Testis (tissue), 2 donors: ENCODE results near the gene AKAP12.

ENCODE experiments used
- POLR2A ChIP-seq: fragments of 450-650 bp; IDR thresholded peaks from one replicate; pipeline ENCODE4 v1.6.1; 2017; ENCODE audit warnings: antibody characterized with exemption, mild to moderate bottlenecking, moderate library complexity
- TF ChIP-seq, protein P1 (sequence below), 3 experiments: fragments of 450-650 bp in 2 of 3; fragments of 200-600 bp in 1 of 3; sonication (generic) in 1 of 3; IDR thresholded peaks; one replicate each; pipeline ENCODE4 v1.5.1; 2016 to 2019; ENCODE audit warnings: antibody characterized with exemption in 3 of 3, mild to moderate bottlenecking in 2 of 3, moderate library complexity in 1 of 3

DNA sequence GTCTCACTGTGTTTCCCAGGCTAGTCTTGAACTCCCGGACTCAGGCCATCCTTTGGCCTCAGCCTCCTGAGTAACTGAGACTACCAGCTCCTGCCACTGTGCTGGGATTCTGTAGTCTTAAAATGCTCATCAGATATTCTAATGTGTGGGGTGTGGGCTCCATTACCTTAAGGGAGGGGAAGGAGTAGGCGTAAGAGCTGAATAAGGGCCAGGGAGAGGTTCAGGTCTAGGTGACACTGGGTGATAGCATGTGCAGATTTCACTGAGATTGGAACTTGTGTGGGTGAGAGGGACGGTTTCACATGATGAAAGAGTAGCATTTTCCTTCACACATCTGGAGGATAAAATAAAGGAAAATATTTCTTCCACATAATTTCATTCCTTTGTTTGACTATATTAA lies 8.5 kb downstream of the AKAP12 start:
- TF ChIP-seq, protein P1, sequence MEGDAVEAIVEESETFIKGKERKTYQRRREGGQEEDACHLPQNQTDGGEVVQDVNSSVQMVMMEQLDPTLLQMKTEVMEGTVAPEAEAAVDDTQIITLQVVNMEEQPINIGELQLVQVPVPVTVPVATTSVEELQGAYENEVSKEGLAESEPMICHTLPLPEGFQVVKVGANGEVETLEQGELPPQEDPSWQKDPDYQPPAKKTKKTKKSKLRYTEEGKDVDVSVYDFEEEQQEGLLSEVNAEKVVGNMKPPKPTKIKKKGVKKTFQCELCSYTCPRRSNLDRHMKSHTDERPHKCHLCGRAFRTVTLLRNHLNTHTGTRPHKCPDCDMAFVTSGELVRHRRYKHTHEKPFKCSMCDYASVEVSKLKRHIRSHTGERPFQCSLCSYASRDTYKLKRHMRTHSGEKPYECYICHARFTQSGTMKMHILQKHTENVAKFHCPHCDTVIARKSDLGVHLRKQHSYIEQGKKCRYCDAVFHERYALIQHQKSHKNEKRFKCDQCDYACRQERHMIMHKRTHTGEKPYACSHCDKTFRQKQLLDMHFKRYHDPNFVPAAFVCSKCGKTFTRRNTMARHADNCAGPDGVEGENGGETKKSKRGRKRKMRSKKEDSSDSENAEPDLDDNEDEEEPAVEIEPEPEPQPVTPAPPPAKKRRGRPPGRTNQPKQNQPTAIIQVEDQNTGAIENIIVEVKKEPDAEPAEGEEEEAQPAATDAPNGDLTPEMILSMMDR (IDR thresholded peaks at IDR 0.05): no peak
- TF ChIP-seq POLR2A: no peak
